Activated CD8-positive, alpha-beta memory T cell treated with anti-CD3 and anti-CD28 coated beads, Interleukin-2, amount 10 ng/mL, durations not matched to agents 7 days and 5 days (primary cell): ENCODE data around the gene GTPBP2. TPM values are rescaled to one million over a fixed set of nuclear protein-coding genes. Genes with fewer than 3 reads are reported as not detected.
"Not testable (repeated sequence)": the region's sequence is repeated elsewhere in the genome, so short reads cannot be mapped to it uniquely, and the experiment has no call there.

Source experiments
- ATAC-seq: fragments of 150-1000 bp; cut with Tn5 transposase; one replicate; pipeline ENCODE4 v1.10.0; 2021; ENCODE audit warnings: moderate library complexity
- CTCF ChIA-PET: fragments of 350-600 bp; sonication (Branson Sonifier 250); formaldehyde crosslinking; loops from one replicate; lab custom pipeline; 2021; ENCODE audit warnings: antibody characterized with exemption; lab: Charles Lee
- DNase-seq: peaks from one replicate; pipeline ENCODE4 v3.0.0-alpha.2; 2020
- H3K27ac Mint-ChIP-seq: one replicate; pipeline ENCODE4 v1.8.0; 2021; ENCODE audit warnings: mild to moderate bottlenecking, mixed read lengths
- H3K27me3 Mint-ChIP-seq: one replicate; pipeline ENCODE4 v1.8.0; 2021; ENCODE audit warnings: mixed read lengths
- H3K36me3 Mint-ChIP-seq: one replicate; pipeline ENCODE4 v1.8.0; 2021; ENCODE audit warnings: mild to moderate bottlenecking, mixed read lengths
- H3K4me1 Mint-ChIP-seq: one replicate; pipeline ENCODE4 v1.8.0; 2021; ENCODE audit warnings: mixed read lengths
- H3K4me3 Mint-ChIP-seq: one replicate; pipeline ENCODE4 v1.8.0; 2021; ENCODE audit warnings: mild to moderate bottlenecking, moderate library complexity, mixed read lengths
- H3K9me3 Mint-ChIP-seq: one replicate; pipeline ENCODE4 v1.8.0; 2022; ENCODE audit warnings: low read depth, mixed read lengths
- total RNA-seq, 2 experiments: library from RNA; stranded (reverse); gene quantifications; one replicate each; pipeline ENCODE4 v1.2.3, GENCODE V29; 2021

The GTPBP2 gene
- total RNA-seq, 2 experiments from 2014 or later, result 117 to 130 TPM

DNA sequence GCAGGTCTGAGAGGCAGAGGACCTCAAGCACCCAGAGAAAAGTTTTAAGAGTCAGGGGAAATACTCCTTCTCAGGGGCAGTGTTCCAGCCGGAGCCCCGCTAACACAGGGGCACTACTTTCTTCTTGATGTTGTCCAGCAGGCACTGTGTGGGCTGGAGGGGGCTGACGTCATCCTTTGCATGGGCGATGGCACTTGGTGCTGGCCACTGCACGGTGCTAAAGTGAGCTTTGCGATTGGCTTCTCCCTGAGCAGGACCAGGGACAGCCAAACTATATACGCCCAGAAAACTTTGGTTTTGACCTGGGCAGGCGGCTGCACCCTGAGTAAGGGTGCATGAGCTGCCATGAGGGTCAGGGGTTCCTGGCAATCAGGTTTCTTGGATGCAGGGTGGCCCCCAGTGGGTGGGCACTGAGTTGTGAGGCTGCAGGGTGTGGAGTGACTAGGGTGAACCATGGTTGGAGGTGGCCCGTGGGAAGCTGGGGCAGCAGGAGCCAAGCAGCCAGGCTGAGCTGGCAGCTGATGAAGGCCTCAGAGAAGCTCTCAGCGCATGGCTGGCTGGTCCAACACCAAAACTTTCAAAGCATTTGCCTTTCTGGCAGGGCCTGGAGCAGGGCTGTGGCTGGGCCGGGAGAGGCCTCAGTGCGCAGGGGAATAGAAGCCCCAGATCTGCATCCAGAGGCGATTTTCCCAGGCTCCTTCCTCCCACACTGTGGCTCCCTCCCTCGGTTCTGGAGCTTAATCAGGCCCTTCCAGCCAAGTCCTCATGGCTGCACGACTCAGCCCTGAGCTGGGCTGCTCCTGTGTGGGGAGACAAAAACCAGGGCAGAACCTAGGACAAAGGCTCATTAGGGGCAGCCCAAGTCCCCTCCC, 40.2 kb upstream of the GTPBP2 start:
- ATAC-seq, result no peak
- Mint-ChIP-seq H3K36me3 (peaks cover 6% of the 10 kb centered on the region), H3K4me3 (no peak overlapping the region), H3K27ac (peak overlapping the region; percentile 57), H3K4me1 (peaks cover 33% of the 10 kb centered on the region), H3K27me3 (peaks cover 7% of the 10 kb centered on the region), H3K9me3 (no peaks in the 10 kb centered on the region)
- DNase-seq, result no peak
- CTCF ChIA-PET, result interaction anchor here (0.6 to 6.6 kb wide), 14 partner anchors 9 to 1852 kb away, joined by 3 to 52 read pairs (median 4); partner anchors contain the start of genes RSPH9 and VEGFA

DNA sequence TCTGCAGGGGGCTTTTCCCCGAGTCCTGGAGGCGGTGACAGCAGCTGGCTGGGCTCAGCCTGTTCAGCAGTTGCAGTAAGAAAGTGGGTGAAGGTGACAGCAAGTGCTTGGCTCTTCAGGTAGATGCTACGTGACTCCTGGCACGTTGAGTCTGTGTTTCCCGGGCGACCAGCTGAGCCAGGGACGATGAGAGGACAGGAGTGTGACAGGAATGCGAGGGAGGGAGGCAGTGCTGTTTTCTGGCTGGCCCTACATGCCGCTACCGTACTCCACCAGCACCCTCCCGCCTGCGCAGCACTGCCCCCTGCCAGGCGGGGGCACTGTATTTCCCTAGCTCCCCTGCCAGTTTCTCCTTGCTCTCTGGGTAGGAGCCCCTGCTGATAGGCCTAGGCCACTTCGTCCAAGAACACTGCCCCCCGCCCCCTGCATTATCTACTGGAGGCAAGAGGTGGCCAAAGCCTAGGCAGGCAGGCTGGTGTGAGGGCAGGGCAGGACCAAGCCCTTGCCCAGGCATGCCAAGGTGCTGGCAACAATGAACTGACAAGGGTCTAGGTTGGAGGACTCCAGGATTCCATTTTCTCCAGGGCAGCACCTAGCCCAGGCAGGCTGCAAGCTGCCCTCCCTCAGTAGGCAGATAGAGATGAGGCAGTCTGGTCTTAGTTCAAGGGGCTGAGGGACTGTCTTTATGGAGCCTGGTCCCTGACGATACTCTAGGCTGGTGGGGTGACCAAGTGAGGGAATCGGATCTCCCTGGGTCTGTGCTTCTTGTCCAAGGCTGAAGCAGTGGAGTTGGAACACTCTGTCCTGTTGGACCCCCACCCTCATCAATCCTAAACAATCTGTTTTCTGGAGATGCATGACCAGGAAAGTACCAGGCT, 39.3 kb upstream of the GTPBP2 start:
- ATAC-seq (peak; percentile 50), DNase-seq (peak; percentile 65)
- H3K4me3 Mint-ChIP-seq, result no peak overlapping the region
- H3K36me3 Mint-ChIP-seq, result peaks cover 4% of the 10 kb centered on the region
- peak overlapping the region; percentile 46 for H3K27ac Mint-ChIP-seq
- H3K27me3 Mint-ChIP-seq, result peaks cover 9% of the 10 kb centered on the region
- peaks cover 33% of the 10 kb centered on the region for H3K4me1 Mint-ChIP-seq
- no peaks in the 10 kb centered on the region for H3K9me3 Mint-ChIP-seq
- CTCF ChIA-PET, result interaction anchor here (0.7 to 6.6 kb wide), 21 partner anchors 9 to 412 kb away, joined by 3 to 54 read pairs (median 7); partner anchors contain the start of genes MAD2L1BP, MRPS18A, RSPH9 and VEGFA

DNA sequence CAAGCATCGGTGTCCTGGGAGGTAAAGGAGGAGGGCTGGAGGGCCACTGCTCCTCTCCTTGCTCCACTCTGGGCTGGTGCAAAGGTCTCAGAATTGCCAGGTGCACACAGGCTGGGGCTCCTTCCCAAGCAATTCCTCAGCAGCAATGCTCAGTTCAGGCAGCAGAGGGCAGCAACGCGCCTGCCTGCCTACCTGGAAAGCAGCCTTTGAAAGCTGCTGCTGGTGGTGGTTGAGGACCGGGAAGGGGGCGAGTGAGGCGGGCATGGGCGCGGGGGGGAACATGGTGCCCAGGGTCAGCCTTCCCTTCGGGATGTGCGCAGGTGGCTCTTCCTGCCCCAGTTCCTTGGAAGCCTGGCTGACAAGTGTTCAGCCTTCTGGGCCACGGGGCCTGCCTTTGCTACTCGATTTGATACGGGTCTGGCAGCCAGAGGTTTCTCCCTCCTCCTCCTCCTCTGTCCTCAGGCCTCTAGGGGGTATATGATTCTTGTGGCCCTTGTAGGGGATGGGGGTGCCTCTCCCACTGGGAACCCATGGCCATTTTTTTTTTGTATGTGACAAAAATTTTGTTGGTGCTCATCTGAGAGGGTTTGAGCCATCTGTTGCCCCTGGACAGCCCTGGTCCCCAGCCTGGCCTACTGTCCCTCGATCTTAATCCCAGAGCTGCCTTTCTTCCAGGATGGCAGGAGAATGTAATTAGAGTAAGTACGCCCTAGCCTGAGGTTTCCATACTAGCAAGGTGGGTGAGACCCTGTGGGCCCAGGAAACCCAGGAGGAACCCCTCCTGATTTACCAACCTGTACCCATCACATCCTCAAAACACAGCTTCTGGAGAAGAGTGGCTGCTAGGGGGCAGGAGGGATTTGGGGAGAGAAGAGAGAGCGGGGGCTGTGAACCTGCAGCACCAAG, 38.4 kb upstream of the GTPBP2 start:
- H3K27me3 Mint-ChIP-seq, result peaks cover 11% of the 10 kb centered on the region
- ATAC-seq, result peak; percentile 75
- H3K27ac Mint-ChIP-seq, result peak overlapping the region; percentile 24
- peak; percentile 86 for DNase-seq
- H3K4me3 Mint-ChIP-seq, result no peak overlapping the region
- CTCF ChIA-PET, result interaction anchor here (0.6 to 6.6 kb wide), 43 partner anchors 8 to 413 kb away, joined by 3 to 54 read pairs (median 4); partner anchors contain the start of genes GTPBP2, MAD2L1BP, MRPS18A and RSPH9
- peaks cover 2% of the 10 kb centered on the region for H3K36me3 Mint-ChIP-seq
- no peaks in the 10 kb centered on the region for H3K9me3 Mint-ChIP-seq
- peaks cover 38% of the 10 kb centered on the region for H3K4me1 Mint-ChIP-seq

DNA sequence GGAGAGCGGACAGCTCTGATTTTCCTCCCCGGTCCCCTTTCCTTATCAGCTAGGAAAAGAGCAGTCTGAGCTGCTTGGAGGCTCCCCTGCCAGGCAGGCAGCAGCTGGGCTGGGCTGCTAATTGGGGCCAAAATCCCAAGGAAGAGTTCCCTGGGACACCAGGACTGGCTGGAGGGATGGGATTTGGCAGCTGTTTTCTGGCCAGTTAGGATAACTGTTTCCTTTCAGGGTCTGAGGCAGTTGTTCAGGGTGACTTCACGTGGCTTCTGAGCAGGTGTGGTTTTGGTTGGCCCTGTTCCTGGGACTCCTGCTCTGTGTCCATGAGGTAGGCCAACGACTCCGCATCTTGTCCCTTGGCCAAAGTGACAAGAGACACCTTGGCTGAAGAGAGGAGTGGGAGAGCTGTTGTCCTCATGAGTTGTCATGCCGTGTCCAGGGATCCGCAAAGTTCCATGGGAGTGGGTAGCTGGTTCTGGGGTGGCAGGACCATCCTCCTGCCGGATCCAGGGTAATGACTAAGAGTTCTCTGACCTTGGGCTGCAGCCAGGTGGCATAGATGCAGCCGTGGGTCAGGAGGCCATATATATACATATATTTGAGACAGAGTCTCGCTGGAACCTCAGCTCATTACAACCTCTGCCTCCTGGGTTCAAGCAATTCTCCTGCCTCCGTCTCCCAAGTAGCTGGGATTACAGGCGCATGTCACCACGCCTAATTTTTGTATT, 37.3 kb upstream of the GTPBP2 start:
- Mint-ChIP-seq H3K27ac (no peak overlapping the region), H3K27me3 (peaks cover 11% of the 10 kb centered on the region), H3K4me3 (no peak overlapping the region), H3K36me3 (peaks cover 2% of the 10 kb centered on the region), H3K4me1 (peaks cover 47% of the 10 kb centered on the region), H3K9me3 (no peaks in the 10 kb centered on the region)
- ATAC-seq (no peak), DNase-seq (no peak)
- CTCF ChIA-PET, result interaction anchor here (0.7 to 6.6 kb wide), 29 partner anchors 9 to 598 kb away, joined by 3 to 54 read pairs (median 4); partner anchors contain the start of genes GTPBP2, RSPH9 and VEGFA

DNA sequence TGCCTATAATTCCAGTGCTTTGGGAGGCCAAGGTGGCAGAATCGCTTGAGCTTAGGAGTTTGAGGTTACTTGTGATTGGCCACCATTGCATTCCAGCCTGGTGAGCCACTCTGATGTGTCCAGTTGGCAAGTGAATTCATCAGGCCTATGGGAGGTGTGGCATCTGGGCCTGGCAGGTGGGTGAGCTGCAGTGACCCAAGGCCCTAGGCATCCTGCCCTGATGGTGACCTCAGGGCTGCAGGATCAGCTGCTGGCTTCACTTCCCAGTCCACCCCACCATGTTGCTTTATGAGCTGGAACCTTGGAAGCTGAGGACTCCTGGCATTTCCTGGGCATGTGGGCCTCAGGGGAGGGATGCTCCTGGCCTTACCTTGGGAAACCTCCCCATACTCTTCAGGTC, 36.3 kb upstream of the GTPBP2 start:
- Mint-ChIP-seq H3K27ac (no peak overlapping the region), H3K4me3 (no peak overlapping the region), H3K27me3 (peaks cover 16% of the 10 kb centered on the region), H3K4me1 (peaks cover 43% of the 10 kb centered on the region), H3K9me3 (peaks cover 3% of the 10 kb centered on the region), H3K36me3 (peaks cover 4% of the 10 kb centered on the region)
- CTCF ChIA-PET, result interaction anchor here (0.8 to 6.6 kb wide), 8 partner anchors 19 to 415 kb away, joined by 3 to 54 read pairs (median 18); partner anchors contain the start of genes RSPH9 and VEGFA
- DNase-seq (no peak), ATAC-seq (no peak)

DNA sequence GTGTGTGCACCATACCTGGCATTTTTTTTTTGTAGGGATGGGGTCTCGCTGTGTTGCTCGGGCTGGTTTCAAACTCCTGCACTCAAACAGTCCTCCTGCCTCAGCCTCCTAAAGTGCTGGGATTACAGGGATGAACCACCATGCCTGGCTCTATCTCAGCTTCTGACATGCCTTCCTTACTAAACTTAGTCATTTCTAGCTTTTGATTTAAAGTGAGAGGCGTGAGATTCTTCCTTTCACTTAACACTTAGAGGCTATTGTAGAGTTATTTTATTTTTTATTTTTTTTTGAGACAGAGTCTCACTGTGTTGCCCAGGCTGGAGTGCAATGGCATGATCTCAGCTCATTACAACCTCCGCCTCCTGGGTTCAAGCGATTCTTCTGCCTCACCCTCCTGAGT, 33.9 kb upstream of the GTPBP2 start:
- not testable (repeated sequence) for H3K27ac Mint-ChIP-seq, H3K4me3 Mint-ChIP-seq, H3K9me3 Mint-ChIP-seq, DNase-seq, ATAC-seq, H3K36me3 Mint-ChIP-seq
- peaks cover 20% of the 10 kb centered on the region for H3K27me3 Mint-ChIP-seq
- CTCF ChIA-PET, result interaction anchor here (0.8 to 1.3 kb wide), 3 partner anchors 10 to 106 kb away, joined by 3 to 4 read pairs (median 3); partner anchors contain the start of gene GTPBP2
- H3K4me1 Mint-ChIP-seq, result peaks cover 25% of the 10 kb centered on the region

DNA sequence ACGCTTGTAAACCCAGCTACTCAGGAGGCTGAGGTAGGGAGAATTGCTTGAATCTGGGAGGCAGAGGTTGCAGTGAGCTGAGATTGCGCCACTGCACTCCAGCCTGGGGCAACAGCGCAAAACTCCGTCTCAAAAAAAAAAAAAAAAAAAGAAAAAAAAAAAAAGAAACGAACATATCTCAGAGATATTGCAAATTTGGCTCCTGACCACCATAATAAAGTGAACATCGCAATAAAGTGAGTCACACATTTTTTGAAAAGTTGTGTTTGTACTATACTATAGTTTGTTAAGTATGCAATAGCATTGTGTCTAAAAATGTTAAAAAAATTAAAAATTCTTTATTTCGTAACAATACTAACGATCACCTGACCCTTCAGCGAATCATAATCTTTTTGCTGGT, 29.1 kb upstream of the GTPBP2 start:
- CTCF ChIA-PET, result interaction anchor here (3.2 kb wide), 1 partner anchor 9 kb away, joined by 15 read pairs; no protein-coding TSS in a partner anchor
- H3K9me3 Mint-ChIP-seq, result peaks cover 3% of the 10 kb centered on the region

DNA sequence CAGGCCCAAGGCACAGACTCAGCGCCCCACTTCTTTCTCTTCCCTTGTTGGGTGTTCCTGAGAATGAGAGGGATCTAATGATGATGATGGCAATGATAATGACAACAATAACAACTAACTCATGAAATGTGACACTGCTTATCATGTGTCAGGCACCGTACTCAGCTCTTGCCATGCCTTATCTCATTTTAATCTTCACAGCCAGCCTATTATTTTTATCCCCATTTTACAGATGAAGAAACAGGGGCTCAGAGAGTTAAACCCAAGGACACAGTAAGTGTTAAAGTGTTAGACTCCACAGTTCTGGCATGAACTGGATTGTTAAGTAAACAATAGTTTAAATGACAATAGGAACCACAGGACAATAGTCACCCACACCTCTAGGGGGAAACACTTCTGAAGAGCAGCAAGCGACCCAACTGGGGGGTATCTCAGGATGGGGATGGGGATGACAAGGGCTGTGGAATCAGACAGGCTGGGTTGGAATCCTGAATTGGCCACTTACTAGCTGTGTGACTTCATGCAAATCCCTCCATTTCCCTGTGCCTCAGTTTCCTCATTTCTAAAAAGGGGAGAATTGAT, 28.2 kb upstream of the GTPBP2 start:
- peaks cover 9% of the 10 kb centered on the region for H3K4me1 Mint-ChIP-seq
- no peak overlapping the region for H3K27ac Mint-ChIP-seq
- ATAC-seq, result no peak
- peaks cover 4% of the 10 kb centered on the region for H3K36me3 Mint-ChIP-seq
- peaks cover 3% of the 10 kb centered on the region for H3K9me3 Mint-ChIP-seq
- DNase-seq, result no peak
- CTCF ChIA-PET, result interaction anchor here (1.0 to 3.2 kb wide), 2 partner anchors 10 to 112 kb away, joined by 4 to 15 read pairs; partner anchors contain the start of gene VEGFA
- H3K27me3 Mint-ChIP-seq, result peaks cover 16% of the 10 kb centered on the region
- no peak overlapping the region for H3K4me3 Mint-ChIP-seq

More for the DNA sequence above, 29.1 kb upstream of the GTPBP2 start:
- H3K4me1 Mint-ChIP-seq, result peaks cover 16% of the 10 kb centered on the region
- DNase-seq (no peak), ATAC-seq (no peak)
- H3K27ac Mint-ChIP-seq, result no peak overlapping the region
- H3K4me3 Mint-ChIP-seq, result no peak overlapping the region
- peaks cover 4% of the 10 kb centered on the region for H3K36me3 Mint-ChIP-seq
- peaks cover 16% of the 10 kb centered on the region for H3K27me3 Mint-ChIP-seq

DNA sequence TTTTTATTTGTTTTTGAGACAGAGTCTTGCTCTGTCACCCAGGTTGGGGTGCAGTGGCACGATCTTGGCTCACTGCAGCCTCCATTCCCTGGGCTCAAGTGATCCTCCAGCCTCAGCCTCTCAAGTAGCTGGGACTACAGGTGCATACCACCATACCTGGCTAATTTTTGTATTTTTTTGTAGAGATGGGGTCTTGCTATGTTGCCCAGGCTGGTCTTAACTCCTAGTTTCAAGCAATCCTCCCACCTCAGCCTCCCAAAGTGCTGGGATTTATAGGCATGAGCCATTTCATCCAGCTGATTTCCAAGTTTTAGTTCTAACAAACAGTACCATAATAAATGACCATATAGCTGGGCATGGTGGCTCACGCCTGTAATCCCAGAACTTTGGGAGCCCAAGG, 23.8 kb upstream of the GTPBP2 start:
- not testable (repeated sequence) for H3K4me3 Mint-ChIP-seq, H3K9me3 Mint-ChIP-seq, H3K36me3 Mint-ChIP-seq, H3K4me1 Mint-ChIP-seq, H3K27ac Mint-ChIP-seq, ATAC-seq, DNase-seq, H3K27me3 Mint-ChIP-seq
- CTCF ChIA-PET, result interaction anchor here (1.3 kb wide), 1 partner anchor 14 kb away, joined by 6 read pairs; no protein-coding TSS in a partner anchor

DNA sequence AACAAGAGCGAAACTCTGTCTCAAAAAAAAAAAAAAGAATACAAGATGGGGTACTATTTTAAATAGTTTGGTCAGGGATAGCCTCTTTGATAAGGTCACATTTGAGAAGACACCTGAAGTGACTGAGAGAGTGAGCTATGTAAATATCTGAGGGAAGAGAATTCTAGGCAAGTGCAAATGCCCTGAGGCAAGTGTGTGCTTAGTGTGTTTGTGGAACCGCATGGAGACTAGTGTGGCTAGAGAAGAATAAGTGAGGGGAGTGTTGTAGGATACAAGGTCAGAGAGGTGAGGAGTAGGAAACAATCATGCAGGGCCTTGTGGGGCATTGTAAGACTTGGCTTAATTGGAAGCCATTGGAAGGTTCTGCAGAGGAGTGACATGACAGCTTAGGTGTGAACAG, 19.2 kb upstream of the GTPBP2 start:
- no peak for DNase-seq
- Mint-ChIP-seq H3K27me3 (no peaks in the 10 kb centered on the region), H3K4me3 (no peak overlapping the region), H3K4me1 (peaks cover 5% of the 10 kb centered on the region), H3K36me3 (no peaks in the 10 kb centered on the region), H3K27ac (no peak overlapping the region), H3K9me3 (no peaks in the 10 kb centered on the region)
- CTCF ChIA-PET, result interaction anchor here (1.0 to 5.8 kb wide), 2 partner anchors 19 to 51 kb away, joined by 3 to 34 read pairs; no protein-coding TSS in a partner anchor
- no peak for ATAC-seq

DNA sequence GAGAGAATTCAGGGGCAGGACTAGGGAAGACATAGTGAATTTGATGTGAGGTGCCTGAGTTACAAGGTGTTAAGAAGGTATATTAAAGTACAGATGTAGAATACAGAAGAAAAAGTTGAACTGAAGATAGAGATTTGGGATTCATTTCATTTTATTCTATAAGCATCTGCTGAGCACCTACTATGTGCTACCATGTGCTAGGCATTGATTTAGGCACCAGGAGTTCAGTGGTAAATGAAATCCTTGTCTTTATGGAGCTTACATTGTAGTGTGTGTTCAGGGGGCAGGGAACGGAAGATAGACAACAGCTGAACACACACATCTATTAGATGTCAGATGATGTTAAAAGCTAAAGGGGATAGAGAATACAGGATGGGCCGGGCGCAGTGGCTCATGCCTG, 18.5 kb upstream of the GTPBP2 start:
- no peak for ATAC-seq
- no peaks in the 10 kb centered on the region for H3K9me3 Mint-ChIP-seq
- CTCF ChIA-PET, result interaction anchor here (1.2 to 5.8 kb wide), 2 partner anchors 20 to 121 kb away, joined by 3 to 34 read pairs; no protein-coding TSS in a partner anchor
- DNase-seq, result no peak
- peaks cover 5% of the 10 kb centered on the region for H3K4me1 Mint-ChIP-seq
- no peaks in the 10 kb centered on the region for H3K36me3 Mint-ChIP-seq
- no peak overlapping the region for H3K4me3 Mint-ChIP-seq
- no peaks in the 10 kb centered on the region for H3K27me3 Mint-ChIP-seq
- H3K27ac Mint-ChIP-seq, result no peak overlapping the region
